ENCODE measurements around the gene KDM4C.

Gene KDM4C

DNA sequence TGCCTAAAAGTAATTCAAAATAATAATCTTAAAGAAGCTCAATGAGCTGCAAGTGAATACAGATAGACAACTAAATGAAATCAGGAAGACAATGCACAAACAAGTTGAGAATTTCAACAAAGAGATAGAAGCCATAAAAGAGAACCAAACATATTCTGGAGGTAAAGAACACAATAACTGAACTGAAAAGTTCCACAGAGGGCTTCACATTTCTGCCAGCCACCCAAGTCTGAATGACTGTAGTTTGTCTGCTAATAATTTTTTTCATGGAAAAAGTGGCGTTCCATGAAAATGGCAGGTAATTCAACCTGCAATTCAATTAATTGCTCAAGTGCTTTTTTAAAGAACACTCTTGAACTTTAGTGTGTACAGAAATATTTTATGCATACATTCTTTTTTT, 251.3 kb downstream of the KDM4C start:
- peaks cover 22% of the 10 kb centered on the region for H3K4me1 ChIP-seq (ENCODE audit: insufficient read depth, low read length)
- H2AFZ ChIP-seq (ENCODE audit: low read depth, low read length), result no peak overlapping the region
- H4K20me1 ChIP-seq (ENCODE audit: insufficient read depth, low read length), result no peaks in the 10 kb centered on the region
- no peak overlapping the region for H3K4me2 ChIP-seq (ENCODE audit: insufficient read depth, low read length)
- TF ChIP-seq EZH2 (IDR thresholded peaks at IDR 0.05; ENCODE audit: borderline replicate concordance, low read depth, low read length, severe bottlenecking), result no peak
- TF ChIP-seq, protein P1, sequence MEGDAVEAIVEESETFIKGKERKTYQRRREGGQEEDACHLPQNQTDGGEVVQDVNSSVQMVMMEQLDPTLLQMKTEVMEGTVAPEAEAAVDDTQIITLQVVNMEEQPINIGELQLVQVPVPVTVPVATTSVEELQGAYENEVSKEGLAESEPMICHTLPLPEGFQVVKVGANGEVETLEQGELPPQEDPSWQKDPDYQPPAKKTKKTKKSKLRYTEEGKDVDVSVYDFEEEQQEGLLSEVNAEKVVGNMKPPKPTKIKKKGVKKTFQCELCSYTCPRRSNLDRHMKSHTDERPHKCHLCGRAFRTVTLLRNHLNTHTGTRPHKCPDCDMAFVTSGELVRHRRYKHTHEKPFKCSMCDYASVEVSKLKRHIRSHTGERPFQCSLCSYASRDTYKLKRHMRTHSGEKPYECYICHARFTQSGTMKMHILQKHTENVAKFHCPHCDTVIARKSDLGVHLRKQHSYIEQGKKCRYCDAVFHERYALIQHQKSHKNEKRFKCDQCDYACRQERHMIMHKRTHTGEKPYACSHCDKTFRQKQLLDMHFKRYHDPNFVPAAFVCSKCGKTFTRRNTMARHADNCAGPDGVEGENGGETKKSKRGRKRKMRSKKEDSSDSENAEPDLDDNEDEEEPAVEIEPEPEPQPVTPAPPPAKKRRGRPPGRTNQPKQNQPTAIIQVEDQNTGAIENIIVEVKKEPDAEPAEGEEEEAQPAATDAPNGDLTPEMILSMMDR (IDR thresholded peaks at IDR 0.05; ENCODE audit: borderline replicate concordance, extremely low read depth, low read length, poor library complexity, severe bottlenecking), result no peak
- H3K36me3 ChIP-seq (ENCODE audit: insufficient read depth, low read length), result peaks cover 21% of the 10 kb centered on the region
- peaks cover 9% of the 10 kb centered on the region for H3K9me3 ChIP-seq (ENCODE audit: insufficient read depth, low read length, severe bottlenecking)
- no peak overlapping the region for H3K9ac ChIP-seq (ENCODE audit: low read depth, low read length)
- DNase-seq, result no peak
- ATAC-seq (ENCODE audit: insufficient read depth, low read depth), result no peak
- H3K27ac ChIP-seq (ENCODE audit: low read length), result no peak overlapping the region
- H3K27me3 ChIP-seq (ENCODE audit: insufficient read depth, low read length, poor library complexity), result no peaks in the 10 kb centered on the region
- no peak overlapping the region for H3K4me3 ChIP-seq (ENCODE audit: low read depth in 1 of 2, low read length in 2 of 2)
- no peaks in the 10 kb centered on the region for H3K79me2 ChIP-seq (ENCODE audit: insufficient read depth, low read length)

DNA sequence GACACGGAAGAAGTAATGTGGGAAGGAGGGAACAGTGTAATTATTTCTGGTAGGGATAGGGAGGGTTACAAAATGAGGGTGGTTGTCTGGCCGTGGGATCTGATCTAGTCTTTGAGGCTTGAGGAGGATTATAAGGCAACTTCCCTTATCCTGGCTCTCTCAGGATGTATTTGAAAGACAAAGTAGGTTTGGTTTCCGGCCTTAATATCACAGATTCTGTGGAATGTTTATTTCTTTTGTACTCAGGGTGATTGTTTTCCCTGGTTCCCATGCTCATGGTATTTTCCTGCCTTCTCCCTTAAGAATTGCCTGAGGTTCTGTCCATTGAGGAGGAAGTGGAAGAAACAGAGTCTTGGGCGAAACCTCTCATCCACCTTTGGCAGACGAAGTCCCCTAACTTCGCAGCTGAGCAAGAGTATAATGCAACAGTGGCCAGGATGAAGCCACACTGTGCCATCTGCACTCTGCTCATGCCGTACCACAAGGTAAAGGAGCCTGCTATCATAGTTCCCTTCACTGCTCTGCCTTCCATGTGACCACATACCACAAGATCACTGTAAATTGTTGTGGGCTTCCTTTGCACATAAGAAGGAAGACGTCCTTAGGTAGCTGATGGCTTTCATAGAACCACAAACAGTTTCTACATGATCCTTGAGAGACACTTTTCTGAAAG, 253.8 kb downstream of the KDM4C start:
- no peak overlapping the region for H2AFZ ChIP-seq (ENCODE audit: low read depth, low read length)
- DNase-seq, result peak; percentile 77
- H3K4me3 ChIP-seq (ENCODE audit: low read depth in 1 of 2, low read length in 2 of 2), result no peak overlapping the region
- H3K79me2 ChIP-seq (ENCODE audit: insufficient read depth, low read length), result no peaks in the 10 kb centered on the region
- no peak overlapping the region for H3K27ac ChIP-seq (ENCODE audit: low read length)
- peaks cover 22% of the 10 kb centered on the region for H3K4me1 ChIP-seq (ENCODE audit: insufficient read depth, low read length)
- H3K4me2 ChIP-seq (ENCODE audit: insufficient read depth, low read length), result peak overlapping the region; percentile 18; the same call in 1 of the 2 replicates
- TF ChIP-seq, protein P1 (IDR thresholded peaks at IDR 0.05; ENCODE audit: borderline replicate concordance, extremely low read depth, low read length, poor library complexity, severe bottlenecking), result no peak
- no peak for TF ChIP-seq EZH2 (IDR thresholded peaks at IDR 0.05; ENCODE audit: borderline replicate concordance, low read depth, low read length, severe bottlenecking)
- peaks cover 9% of the 10 kb centered on the region for H3K9me3 ChIP-seq (ENCODE audit: insufficient read depth, low read length, severe bottlenecking)
- peaks cover 21% of the 10 kb centered on the region for H3K36me3 ChIP-seq (ENCODE audit: insufficient read depth, low read length)
- peak; percentile 100 for ATAC-seq (ENCODE audit: insufficient read depth, low read depth)
- no peak overlapping the region for H3K9ac ChIP-seq (ENCODE audit: low read depth, low read length)
- H3K27me3 ChIP-seq (ENCODE audit: insufficient read depth, low read length, poor library complexity), result no peaks in the 10 kb centered on the region
- no peaks in the 10 kb centered on the region for H4K20me1 ChIP-seq (ENCODE audit: insufficient read depth, low read length)

DNA sequence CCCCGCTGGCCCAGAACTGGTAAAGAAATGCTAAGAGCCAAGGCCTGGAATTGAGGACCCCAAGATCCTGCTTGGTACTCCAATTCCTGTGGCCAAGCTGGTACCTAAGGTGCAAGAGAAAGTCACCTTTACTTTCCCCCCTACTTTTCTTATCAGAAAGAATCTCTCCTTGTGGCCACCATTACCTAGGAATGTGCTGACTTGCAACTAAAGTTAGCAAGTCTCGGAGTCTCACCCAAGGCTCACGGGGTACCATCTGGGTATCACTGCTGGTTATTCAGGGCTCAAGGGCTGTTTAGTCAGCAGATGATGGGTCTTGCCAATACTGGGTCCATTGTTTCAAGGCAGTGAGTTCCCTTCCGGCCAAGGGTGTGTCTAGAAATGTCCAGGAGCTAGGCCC, 270.2 kb downstream of the KDM4C start:
- Histone ChIP-seq H3K27ac (ENCODE audit: low read length) (no peak overlapping the region), H3K9ac (ENCODE audit: low read depth, low read length) (no peak overlapping the region), H2AFZ (ENCODE audit: low read depth, low read length) (no peak overlapping the region), H3K4me1 (ENCODE audit: insufficient read depth, low read length) (no peaks in the 10 kb centered on the region), H3K4me2 (ENCODE audit: insufficient read depth, low read length) (no peak overlapping the region), H4K20me1 (ENCODE audit: insufficient read depth, low read length) (no peaks in the 10 kb centered on the region), H3K79me2 (ENCODE audit: insufficient read depth, low read length) (no peaks in the 10 kb centered on the region), H3K4me3 (ENCODE audit: low read depth in 1 of 2, low read length in 2 of 2) (no peak overlapping the region), H3K27me3 (ENCODE audit: insufficient read depth, low read length, poor library complexity) (no peaks in the 10 kb centered on the region), H3K36me3 (ENCODE audit: insufficient read depth, low read length) (0 out of 2 replicates have a peak, but pooled peaks cover 5% of the 10 kb centered on the region), H3K9me3 (ENCODE audit: insufficient read depth, low read length, severe bottlenecking) (no peaks in the 10 kb centered on the region)
- TF ChIP-seq, protein P1 (IDR thresholded peaks at IDR 0.05; ENCODE audit: borderline replicate concordance, extremely low read depth, low read length, poor library complexity, severe bottlenecking), result no peak
- no peak for TF ChIP-seq EZH2 (IDR thresholded peaks at IDR 0.05; ENCODE audit: borderline replicate concordance, low read depth, low read length, severe bottlenecking)
- no peak for DNase-seq
- ATAC-seq (ENCODE audit: insufficient read depth, low read depth), result no peak

All from DND-41 (cell line).